Karpas-422 (cell line): ENCODE data around the gene IRX4. TPM values are rescaled to one million over a fixed set of nuclear protein-coding genes. Genes with fewer than 3 reads are reported as not detected.

ENCODE experiments used
- DNase-seq: peaks from one replicate; pipeline ENCODE4 v3.0.0-alpha.2; 2015
- H2AFZ ChIP-seq: fragments of 200-600 bp; sonication (generic); 2 replicates; pipeline ENCODE4 v1.6.1; 2014; ENCODE audit warnings: antibody characterized with exemption, low read length, mixed read lengths
- H3K27ac ChIP-seq: fragments of 200-600 bp; sonication (generic); 2 replicates; pipeline ENCODE4 v1.5.1; 2014; ENCODE audit warnings: mild to moderate bottlenecking, low read length, moderate library complexity
- H3K27me3 ChIP-seq: fragments of 200-600 bp; sonication (generic); 2 replicates; pipeline ENCODE4 v1.6.1; 2014; ENCODE audit warnings: low read length, mixed read lengths
- H3K36me3 ChIP-seq: fragments of 200-600 bp; sonication (generic); 2 replicates; pipeline ENCODE4 v1.6.1; 2014; ENCODE audit warnings: low read length, mixed read lengths; ENCODE audit not compliant: insufficient read depth
- H3K4me1 ChIP-seq: fragments of 200-600 bp; sonication (generic); 2 replicates; pipeline ENCODE4 v1.6.1; 2014; ENCODE audit warnings: mild to moderate bottlenecking, low read length, mixed read lengths
- H3K4me2 ChIP-seq: fragments of 200-600 bp; sonication (generic); 2 replicates; pipeline ENCODE4 v1.6.1; 2014; ENCODE audit warnings: low read length, low read depth, mild to moderate bottlenecking; ENCODE audit not compliant: poor library complexity, severe bottlenecking
- H3K4me3 ChIP-seq: fragments of 200-600 bp; sonication (generic); 2 replicates; pipeline ENCODE4 v1.5.1; 2014; ENCODE audit warnings: mild to moderate bottlenecking, antibody characterized with exemption, low read length, mixed read lengths
- H3K79me2 ChIP-seq: fragments of 200-600 bp; sonication (generic); 2 replicates; pipeline ENCODE4 v1.6.1; 2014; ENCODE audit warnings: mild to moderate bottlenecking, low read length, mixed read lengths
- H3K9ac ChIP-seq: fragments of 200-600 bp; sonication (generic); 2 replicates; pipeline ENCODE4 v1.6.0; 2014; ENCODE audit warnings: low read length
- H3K9me2 ChIP-seq: fragments of 200-600 bp; sonication (generic), shearing (Covaris generic); replicated peaks from 2 replicates; pipeline ENCODE4 v1.6.0; 2014; ENCODE audit warnings: mild to moderate bottlenecking, low read length, moderate library complexity; ENCODE audit not compliant: insufficient read depth
- H3K9me3 ChIP-seq: fragments of 300-700, 200-600 bp; sonication (generic); 2 replicates; pipeline ENCODE4 v1.6.1; 2014; ENCODE audit warnings: low read length, mixed read lengths
- H4K20me1 ChIP-seq: fragments of 200-600 bp; sonication (generic); 2 replicates; pipeline ENCODE4 v1.6.1; 2014; ENCODE audit warnings: mild to moderate bottlenecking, antibody characterized with exemption, low read length, low read depth; ENCODE audit not compliant: insufficient read depth
- total RNA-seq: library from RNA; depleted of rRNA; stranded (reverse); fragments of >200 nt; shearing (Covaris generic); gene quantifications from 2 replicates; pipeline ENCODE4 v1.2.3, GENCODE V29; 2014; ENCODE audit warnings: low replicate concordance

IRX4 gene
- total RNA-seq, 1 experiment from 2014 or later: not detected

GRCh38 chr5:1834022-1834551 is 48.6 kb downstream of the IRX4 start:
- Histone ChIP-seq H3K9ac (no peak overlapping the region), H3K36me3 (no peaks in the 10 kb centered on the region), H2AFZ (no peak overlapping the region), H3K4me2 (no peak overlapping the region), H3K4me1 (no peaks in the 10 kb centered on the region), H3K4me3 (no peak overlapping the region), H3K27ac (no peak overlapping the region), H3K9me3 (no peaks in the 10 kb centered on the region), H3K27me3 (no peaks in the 10 kb centered on the region), H3K79me2 (no peaks in the 10 kb centered on the region), H3K9me2 (no peaks in the 10 kb centered on the region), H4K20me1 (no peaks in the 10 kb centered on the region; the same call in 1 of the 2 replicates)
- no peak for DNase-seq

- Histone ChIP-seq H4K20me1 (no peaks in the 10 kb centered on the region; the same call in 1 of the 2 replicates), H2AFZ (no peak overlapping the region), H3K9me3 (no peaks in the 10 kb centered on the region), H3K9ac (no peak overlapping the region), H3K36me3 (no peaks in the 10 kb centered on the region), H3K4me3 (no peak overlapping the region), H3K9me2 (no peaks in the 10 kb centered on the region), H3K4me2 (no peak overlapping the region), H3K27me3 (no peaks in the 10 kb centered on the region), H3K27ac (no peak overlapping the region), H3K4me1 (no peaks in the 10 kb centered on the region), H3K79me2 (no peaks in the 10 kb centered on the region)
- no peak for DNase-seq
Observed at GRCh38 chr5:1833264-1834021, 49.3 kb downstream of the IRX4 start.

GRCh38 chr5:1832511-1833250 is 50.0 kb downstream of the IRX4 start:
- Histone ChIP-seq H3K4me3 (no peak overlapping the region), H3K79me2 (no peaks in the 10 kb centered on the region), H3K9me3 (no peaks in the 10 kb centered on the region), H3K27ac (no peak overlapping the region), H3K27me3 (no peaks in the 10 kb centered on the region), H4K20me1 (no peaks in the 10 kb centered on the region; the same call in 1 of the 2 replicates), H2AFZ (no peak overlapping the region), H3K4me2 (no peak overlapping the region), H3K9ac (no peak overlapping the region), H3K36me3 (no peaks in the 10 kb centered on the region), H3K9me2 (no peaks in the 10 kb centered on the region), H3K4me1 (no peaks in the 10 kb centered on the region)
- DNase-seq: no peak

- no peaks in the 10 kb centered on the region for H3K27me3 ChIP-seq
- H3K36me3 ChIP-seq: no peaks in the 10 kb centered on the region
- no peak overlapping the region for H2AFZ ChIP-seq
- H3K9me3 ChIP-seq: no peaks in the 10 kb centered on the region
- H3K4me2 ChIP-seq: no peak overlapping the region
- H4K20me1 ChIP-seq: no peaks in the 10 kb centered on the region; the same call in 1 of the 2 replicates
- no peak overlapping the region for H3K4me3 ChIP-seq
- no peaks in the 10 kb centered on the region for H3K79me2 ChIP-seq
- H3K4me1 ChIP-seq: no peaks in the 10 kb centered on the region
- no peak overlapping the region for H3K9ac ChIP-seq
- no peak for DNase-seq
- H3K27ac ChIP-seq: no peak overlapping the region
- no peaks in the 10 kb centered on the region for H3K9me2 ChIP-seq
Observed at GRCh38 chr5:1831677-1832313, 50.9 kb downstream of the IRX4 start.

- no peak overlapping the region for H3K4me2 ChIP-seq
- H3K9ac ChIP-seq: no peak overlapping the region
- no peak overlapping the region for H2AFZ ChIP-seq
- no peaks in the 10 kb centered on the region for H3K9me3 ChIP-seq
- no peaks in the 10 kb centered on the region for H3K36me3 ChIP-seq
- no peak overlapping the region for H3K4me3 ChIP-seq
- H3K4me1 ChIP-seq: no peaks in the 10 kb centered on the region
- H3K79me2 ChIP-seq: no peaks in the 10 kb centered on the region
- H3K9me2 ChIP-seq: no peaks in the 10 kb centered on the region
- no peaks in the 10 kb centered on the region; the same call in 1 of the 2 replicates for H4K20me1 ChIP-seq
- DNase-seq: no peak
- H3K27me3 ChIP-seq: no peaks in the 10 kb centered on the region
- H3K27ac ChIP-seq: no peak overlapping the region
Observed at GRCh38 chr5:1831257-1831656, 51.5 kb downstream of the IRX4 start.

GRCh38 chr5:1830571-1831228 is 52.0 kb downstream of the IRX4 start:
- DNase-seq: no peak
- Histone ChIP-seq H3K27me3 (no peaks in the 10 kb centered on the region), H3K79me2 (no peaks in the 10 kb centered on the region), H3K27ac (no peak overlapping the region), H3K9me2 (no peaks in the 10 kb centered on the region), H3K9ac (no peak overlapping the region), H4K20me1 (no peaks in the 10 kb centered on the region; the same call in 1 of the 2 replicates), H3K9me3 (no peaks in the 10 kb centered on the region), H3K4me2 (no peak overlapping the region), H2AFZ (no peak overlapping the region), H3K4me3 (no peak overlapping the region), H3K36me3 (no peaks in the 10 kb centered on the region), H3K4me1 (no peaks in the 10 kb centered on the region)

GRCh38 chr5:1827886-1828397 is 54.8 kb downstream of the IRX4 start:
- no peak overlapping the region for H2AFZ ChIP-seq
- no peaks in the 10 kb centered on the region for H3K79me2 ChIP-seq
- no peak for DNase-seq

More at GRCh38 chr5:1827886-1828397, 54.8 kb downstream of the IRX4 start:
- Histone ChIP-seq H3K4me3 (no peak overlapping the region), H3K36me3 (no peaks in the 10 kb centered on the region), H3K9me3 (no peaks in the 10 kb centered on the region), H3K27me3 (no peaks in the 10 kb centered on the region), H3K27ac (no peak overlapping the region), H3K9me2 (no peaks in the 10 kb centered on the region), H3K4me2 (no peak overlapping the region), H4K20me1 (peaks cover 6% of the 10 kb centered on the region; the same call in 1 of the 2 replicates), H3K9ac (no peak overlapping the region), H3K4me1 (no peaks in the 10 kb centered on the region)
